ENCODE measurements around the gene ERFE.
"Not testable (repeated sequence)": the region's sequence is repeated elsewhere in the genome, so short reads cannot be mapped to it uniquely, and the experiment has no call there.

ERFE gene

GRCh38 chr2:238169048-238169707, 10.4 kb downstream of the ERFE start:
- POLR2A ChIA-PET, result no interaction called here
- DNase-seq (ENCODE audit: extremely low spot score), result no peak
- CTCF ChIA-PET, result no interaction called here
- no peak for TF ChIP-seq CTCF (IDR thresholded peaks at IDR 0.05; ENCODE audit: control extremely low read depth, extremely low read depth, low read depth, missing control alignments)

- ChIA-PET POLR2A (no interaction called here), CTCF (no interaction called here)
- no peak for DNase-seq (ENCODE audit: extremely low spot score)
- no peak for TF ChIP-seq CTCF (IDR thresholded peaks at IDR 0.05; ENCODE audit: control extremely low read depth, extremely low read depth, low read depth, missing control alignments)
These were observed 11.0 kb downstream of the ERFE start for GRCh38 chr2:238169708-238170251.

- ChIA-PET POLR2A (no interaction called here), CTCF (no interaction called here)
- no peak for TF ChIP-seq CTCF (IDR thresholded peaks at IDR 0.05; ENCODE audit: control extremely low read depth, extremely low read depth, low read depth, missing control alignments)
- no peak for DNase-seq (ENCODE audit: extremely low spot score)
These were observed 11.8 kb downstream of the ERFE start for GRCh38 chr2:238170386-238171071.

DNA sequence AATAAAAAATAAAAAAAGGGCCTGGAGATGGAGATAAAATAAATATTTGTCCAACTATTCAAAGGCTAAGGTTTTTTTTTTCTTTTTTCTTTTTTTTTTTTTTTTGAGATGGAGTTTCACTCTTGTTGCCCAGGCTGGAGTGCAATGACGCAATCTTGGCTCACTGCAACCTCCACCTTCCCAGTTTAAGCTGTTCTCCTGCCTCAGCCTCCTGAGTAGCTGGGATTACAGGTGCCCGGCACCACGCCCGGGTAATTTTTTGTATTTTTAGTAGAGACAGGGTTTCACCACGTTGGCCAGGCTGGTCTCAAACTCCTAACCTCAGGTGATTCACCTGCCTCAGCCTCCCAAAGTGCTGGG, 12.3 kb downstream of the ERFE start:
- DNase-seq (ENCODE audit: extremely low spot score); CTCF ChIA-PET; POLR2A ChIA-PET: not testable (repeated sequence)

DNA sequence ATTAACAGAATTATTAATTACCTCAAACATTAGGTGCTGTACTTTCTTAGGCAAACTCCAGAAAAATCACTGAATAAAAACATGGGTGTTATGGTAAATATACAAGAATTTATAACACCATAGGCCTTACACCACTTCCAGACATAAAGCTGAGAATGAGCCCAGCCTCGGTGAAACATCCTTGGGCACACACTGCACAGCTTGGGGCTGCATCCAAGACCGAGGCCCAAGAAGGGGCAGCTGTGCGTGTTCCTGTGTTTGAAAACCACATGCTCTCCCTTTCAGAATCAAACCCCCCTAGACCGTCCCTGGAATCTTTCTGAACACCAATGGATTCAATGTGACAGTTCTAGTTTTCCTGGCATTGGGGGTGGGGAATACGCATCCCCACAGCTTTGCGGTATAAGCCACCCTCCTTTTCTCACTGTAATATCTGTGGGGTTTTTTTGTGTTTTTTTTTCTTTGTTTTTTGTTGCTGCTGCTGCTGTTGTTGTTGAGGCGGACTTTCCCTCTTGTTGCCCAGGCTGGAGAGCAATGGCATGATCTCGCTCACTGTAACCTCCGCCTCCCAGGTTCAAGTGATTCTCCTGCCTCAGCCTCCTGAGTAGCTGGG, 12.9 kb downstream of the ERFE start:
- TF ChIP-seq CTCF (IDR thresholded peaks at IDR 0.05; ENCODE audit: control extremely low read depth, extremely low read depth, low read depth, missing control alignments), result no peak
- no peak for DNase-seq (ENCODE audit: extremely low spot score)
- ChIA-PET CTCF (no interaction called here), POLR2A (no interaction called here)

DNA sequence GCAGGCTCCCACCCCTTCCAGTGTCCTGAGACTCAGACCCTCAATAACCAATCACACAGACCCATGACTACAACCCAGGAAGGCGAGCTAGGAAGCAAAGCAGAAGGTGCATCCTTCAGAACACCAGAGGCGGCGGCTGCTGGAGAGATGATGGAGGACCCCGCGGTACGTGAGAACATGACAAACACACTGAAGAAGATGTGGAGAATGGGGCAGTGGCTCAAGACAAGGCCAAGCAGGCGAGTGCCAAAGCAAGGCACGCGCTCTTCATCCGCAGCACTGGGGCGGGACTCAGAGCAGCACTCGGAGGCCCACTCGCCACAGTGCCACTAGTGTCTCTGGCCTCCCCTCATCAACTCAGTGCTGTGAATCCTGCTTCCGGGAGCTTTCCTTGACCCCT, 13.7 kb downstream of the ERFE start:
- ChIA-PET CTCF (no interaction called here), POLR2A (no interaction called here)
- TF ChIP-seq CTCF (IDR thresholded peaks at IDR 0.05; ENCODE audit: control extremely low read depth, extremely low read depth, low read depth, missing control alignments), result no peak
- no peak for DNase-seq (ENCODE audit: extremely low spot score)

DNA sequence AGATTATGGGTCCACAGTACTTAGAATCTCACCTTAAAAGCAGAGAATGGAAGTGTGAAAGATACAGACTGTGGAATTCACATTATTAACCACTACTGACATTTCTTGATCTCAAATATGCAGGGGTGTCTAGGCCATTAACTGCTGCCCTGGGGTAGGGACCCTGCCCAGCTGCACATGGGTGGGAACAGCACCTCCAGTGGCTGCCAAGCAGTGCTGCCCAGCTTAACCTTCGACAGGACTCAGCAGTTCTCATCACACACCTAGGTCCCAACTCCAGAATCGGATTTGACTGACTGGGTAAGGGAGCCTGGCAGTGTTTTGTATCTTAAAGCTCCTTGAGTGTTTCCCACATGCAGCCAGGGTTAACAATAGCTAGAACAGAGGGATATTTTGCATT, 14.9 kb downstream of the ERFE start:
- ChIA-PET CTCF (interaction anchor here (0.9 kb wide), 1 partner anchor 11 kb away, joined by 3 read pairs; no protein-coding TSS in a partner anchor), POLR2A (no interaction called here)
- TF ChIP-seq CTCF (IDR thresholded peaks at IDR 0.05; ENCODE audit: control extremely low read depth, extremely low read depth, low read depth, missing control alignments), result no peak
- DNase-seq (ENCODE audit: extremely low spot score), result no peak
